NB4 (cell line): ENCODE measurements around the gene NFKBIE.

ENCODE experiments used
- CTCF ChIP-seq: IDR thresholded peaks from one replicate; pipeline ENCODE4 v1.5.1; 2012; ENCODE audit warnings: low read depth, low read length
- POLR2A ChIP-seq: IDR thresholded peaks from 2 replicates; pipeline ENCODE4 v1.6.1; 2011; ENCODE audit warnings: mild to moderate bottlenecking; ENCODE audit not compliant: insufficient read length; ENCODE audit errors: extremely low read depth

- TF ChIP-seq CTCF (no peak), POLR2A (no peak)
Measured at GRCh38 chr6:44266347-44266746, 996 bp upstream of the NFKBIE start.
